Glomerular visceral epithelial cell (primary cell): ENCODE measurements around the gene MRPL53.
"Not testable (repeated sequence)": the region's sequence is repeated elsewhere in the genome, so short reads cannot be mapped to it uniquely, and the experiment has no call there.

Experiments used
- DNase-seq: peaks from one replicate; pipeline ENCODE4 v3.0.0-alpha.2; 2016; ENCODE audit errors: extremely low spot score

Gene MRPL53

GRCh38 chr2:74454654-74455511, 17.6 kb downstream of the MRPL53 start, which contains the start of gene INO80B:
Gene INO80B, plus strand, starts transcription at chr2:74455087. Its CDS starts 30 bp downstream, at chr2:74455117.
- peak; percentile 96 for DNase-seq

- DNase-seq = no peak
Measured at GRCh38 chr2:74450570-74451190, 21.8 kb downstream of the MRPL53 start.

- DNase-seq = no peak
Measured at GRCh38 chr2:74448771-74449170, 23.7 kb downstream of the MRPL53 start.

- DNase-seq = no peak
Measured at GRCh38 chr2:74447230-74447999, 25.1 kb downstream of the MRPL53 start.

GRCh38 chr2:74444498-74445318, 27.8 kb downstream of the MRPL53 start:
- DNase-seq = no peak

GRCh38 chr2:74442483-74443297, 29.8 kb downstream of the MRPL53 start:
- not testable (repeated sequence) for DNase-seq

- peak; percentile 73 for DNase-seq
Measured at GRCh38 chr2:74441690-74442482, 30.6 kb downstream of the MRPL53 start, which contains the start of gene RTKN. Gene RTKN, minus strand, starts transcription at chr2:74441937. Its CDS starts 121 bp downstream, at chr2:74441816.

GRCh38 chr2:74441170-74441689, 31.2 kb downstream of the MRPL53 start:
- DNase-seq = no peak

GRCh38 chr2:74440378-74441169, 31.9 kb downstream of the MRPL53 start:
- DNase-seq = peak; percentile 86

GRCh38 chr2:74439803-74440377, 32.6 kb downstream of the MRPL53 start:
- peak; percentile 34 for DNase-seq

- no peak for DNase-seq
Measured at GRCh38 chr2:74439373-74439772, 33.1 kb downstream of the MRPL53 start.

GRCh38 chr2:74438248-74438647, 34.2 kb downstream of the MRPL53 start:
- no peak for DNase-seq

GRCh38 chr2:74436848-74437695, 35.4 kb downstream of the MRPL53 start:
- DNase-seq = no peak

GRCh38 chr2:74436111-74436805, 36.2 kb downstream of the MRPL53 start:
- DNase-seq = no peak

- DNase-seq = no peak
Measured at GRCh38 chr2:74430502-74430901, 42.0 kb downstream of the MRPL53 start.
